ENCODE data around the gene MLXIP. TPM values are rescaled to one million over a fixed set of nuclear protein-coding genes. Genes with fewer than 3 reads are reported as not detected.

The MLXIP gene
- total and polyA plus RNA-seq, 2 of the 13 experiments (the other 11 are each of a cell fraction or from before 2014, with no cell fraction given) = 5.3 to 6.7 TPM

DNA sequence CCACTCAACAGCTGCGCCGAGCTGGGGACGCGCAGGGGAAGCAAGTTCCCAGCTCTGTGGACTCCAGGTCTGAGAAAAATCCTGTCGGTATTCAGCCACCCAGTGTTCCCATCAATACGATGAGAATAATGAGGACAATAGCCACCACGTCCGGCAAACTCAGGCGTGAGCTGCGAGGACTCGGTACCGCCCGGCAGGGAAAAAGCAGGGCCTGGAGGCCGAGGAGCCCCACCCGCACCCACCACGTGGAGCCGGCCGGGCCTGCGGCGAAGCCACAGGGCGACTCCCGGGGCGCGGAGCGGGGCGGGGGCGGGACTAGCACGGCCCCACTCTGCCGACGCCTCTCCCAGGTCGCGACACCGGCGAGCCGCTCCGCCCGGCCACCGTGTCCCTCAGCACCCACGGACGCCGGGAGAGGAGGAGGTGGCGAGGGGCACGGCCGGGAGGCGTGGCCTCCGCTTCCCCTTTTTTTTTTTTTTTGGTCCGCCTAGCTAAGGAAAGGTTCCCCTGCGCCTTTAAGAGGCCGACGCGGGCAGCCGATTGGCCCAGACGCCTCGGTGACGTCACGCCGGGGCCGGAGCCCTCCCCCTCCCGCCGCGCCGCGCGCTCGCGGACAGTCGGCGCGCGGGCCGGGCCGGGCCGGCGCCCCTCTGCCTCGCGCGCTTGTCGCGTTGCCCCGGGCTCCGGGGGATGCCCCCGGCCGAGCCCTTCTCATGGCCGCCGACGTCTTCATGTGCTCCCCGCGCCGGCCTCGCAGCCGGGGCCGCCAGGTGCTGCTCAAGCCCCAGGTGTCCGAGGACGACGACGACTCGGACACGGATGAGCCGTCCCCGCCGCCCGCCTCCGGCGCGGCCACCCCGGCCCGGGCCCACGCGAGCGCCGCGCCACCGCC, at the start of gene MLXIP (continued):
- TF ChIP-seq, protein P1, sequence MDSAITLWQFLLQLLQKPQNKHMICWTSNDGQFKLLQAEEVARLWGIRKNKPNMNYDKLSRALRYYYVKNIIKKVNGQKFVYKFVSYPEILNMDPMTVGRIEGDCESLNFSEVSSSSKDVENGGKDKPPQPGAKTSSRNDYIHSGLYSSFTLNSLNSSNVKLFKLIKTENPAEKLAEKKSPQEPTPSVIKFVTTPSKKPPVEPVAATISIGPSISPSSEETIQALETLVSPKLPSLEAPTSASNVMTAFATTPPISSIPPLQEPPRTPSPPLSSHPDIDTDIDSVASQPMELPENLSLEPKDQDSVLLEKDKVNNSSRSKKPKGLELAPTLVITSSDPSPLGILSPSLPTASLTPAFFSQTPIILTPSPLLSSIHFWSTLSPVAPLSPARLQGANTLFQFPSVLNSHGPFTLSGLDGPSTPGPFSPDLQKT (CRISPR knock-in tag; IDR thresholded peaks at IDR 0.05; ENCODE audit: borderline replicate concordance) = no peak
- TF ChIP-seq, protein P2, sequence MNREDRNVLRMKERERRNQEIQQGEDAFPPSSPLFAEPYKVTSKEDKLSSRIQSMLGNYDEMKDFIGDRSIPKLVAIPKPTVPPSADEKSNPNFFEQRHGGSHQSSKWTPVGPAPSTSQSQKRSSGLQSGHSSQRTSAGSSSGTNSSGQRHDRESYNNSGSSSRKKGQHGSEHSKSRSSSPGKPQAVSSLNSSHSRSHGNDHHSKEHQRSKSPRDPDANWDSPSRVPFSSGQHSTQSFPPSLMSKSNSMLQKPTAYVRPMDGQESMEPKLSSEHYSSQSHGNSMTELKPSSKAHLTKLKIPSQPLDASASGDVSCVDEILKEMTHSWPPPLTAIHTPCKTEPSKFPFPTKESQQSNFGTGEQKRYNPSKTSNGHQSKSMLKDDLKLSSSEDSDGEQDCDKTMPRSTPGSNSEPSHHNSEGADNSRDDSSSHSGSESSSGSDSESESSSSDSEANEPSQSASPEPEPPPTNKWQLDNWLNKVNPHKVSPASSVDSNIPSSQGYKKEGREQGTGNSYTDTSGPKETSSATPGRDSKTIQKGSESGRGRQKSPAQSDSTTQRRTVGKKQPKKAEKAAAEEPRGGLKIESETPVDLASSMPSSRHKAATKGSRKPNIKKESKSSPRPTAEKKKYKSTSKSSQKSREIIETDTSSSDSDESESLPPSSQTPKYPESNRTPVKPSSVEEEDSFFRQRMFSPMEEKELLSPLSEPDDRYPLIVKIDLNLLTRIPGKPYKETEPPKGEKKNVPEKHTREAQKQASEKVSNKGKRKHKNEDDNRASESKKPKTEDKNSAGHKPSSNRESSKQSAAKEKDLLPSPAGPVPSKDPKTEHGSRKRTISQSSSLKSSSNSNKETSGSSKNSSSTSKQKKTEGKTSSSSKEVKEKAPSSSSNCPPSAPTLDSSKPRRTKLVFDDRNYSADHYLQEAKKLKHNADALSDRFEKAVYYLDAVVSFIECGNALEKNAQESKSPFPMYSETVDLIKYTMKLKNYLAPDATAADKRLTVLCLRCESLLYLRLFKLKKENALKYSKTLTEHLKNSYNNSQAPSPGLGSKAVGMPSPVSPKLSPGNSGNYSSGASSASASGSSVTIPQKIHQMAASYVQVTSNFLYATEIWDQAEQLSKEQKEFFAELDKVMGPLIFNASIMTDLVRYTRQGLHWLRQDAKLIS (CRISPR knock-in tag; IDR thresholded peaks at IDR 0.05) = no peak
- peak; percentile 53 for TF ChIP-seq ZNF792 (CRISPR knock-in tag; IDR thresholded peaks at IDR 0.05)
- no peak for TF ChIP-seq TCF12 (IDR thresholded peaks at IDR 0.05)
- TF ChIP-seq TCF12 (CRISPR knock-in tag; IDR thresholded peaks at IDR 0.05) = 0 out of 2 replicates have a peak, but pooled peaks have one; percentile 32
- peak; percentile 21; the same call in 1 of the 2 replicates for TF ChIP-seq ZNF431 (CRISPR knock-in tag; IDR thresholded peaks at IDR 0.05; ENCODE audit: borderline replicate concordance, low read depth)
- TF ChIP-seq, protein P3, sequence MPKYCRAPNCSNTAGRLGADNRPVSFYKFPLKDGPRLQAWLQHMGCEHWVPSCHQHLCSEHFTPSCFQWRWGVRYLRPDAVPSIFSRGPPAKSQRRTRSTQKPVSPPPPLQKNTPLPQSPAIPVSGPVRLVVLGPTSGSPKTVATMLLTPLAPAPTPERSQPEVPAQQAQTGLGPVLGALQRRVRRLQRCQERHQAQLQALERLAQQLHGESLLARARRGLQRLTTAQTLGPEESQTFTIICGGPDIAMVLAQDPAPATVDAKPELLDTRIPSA (CRISPR knock-in tag; IDR thresholded peaks at IDR 0.05; ENCODE audit: borderline replicate concordance) = peak; percentile 86; the same call in 1 of the 2 replicates
- TF ChIP-seq ZFP1 (CRISPR knock-in tag; IDR thresholded peaks at IDR 0.05) = no peak
- TF ChIP-seq CEBPB (IDR thresholded peaks at IDR 0.05; ENCODE audit: borderline replicate concordance, low read depth, low read length) = no peak
- TF ChIP-seq IKZF1 (IDR thresholded peaks at IDR 0.05) = no peak
- no peak for TF ChIP-seq ZNF30 (CRISPR knock-in tag; IDR thresholded peaks at IDR 0.05)
- TF ChIP-seq NFYB (CRISPR knock-in tag; IDR thresholded peaks at IDR 0.05) = peak; percentile 74
- TF ChIP-seq, protein P4, sequence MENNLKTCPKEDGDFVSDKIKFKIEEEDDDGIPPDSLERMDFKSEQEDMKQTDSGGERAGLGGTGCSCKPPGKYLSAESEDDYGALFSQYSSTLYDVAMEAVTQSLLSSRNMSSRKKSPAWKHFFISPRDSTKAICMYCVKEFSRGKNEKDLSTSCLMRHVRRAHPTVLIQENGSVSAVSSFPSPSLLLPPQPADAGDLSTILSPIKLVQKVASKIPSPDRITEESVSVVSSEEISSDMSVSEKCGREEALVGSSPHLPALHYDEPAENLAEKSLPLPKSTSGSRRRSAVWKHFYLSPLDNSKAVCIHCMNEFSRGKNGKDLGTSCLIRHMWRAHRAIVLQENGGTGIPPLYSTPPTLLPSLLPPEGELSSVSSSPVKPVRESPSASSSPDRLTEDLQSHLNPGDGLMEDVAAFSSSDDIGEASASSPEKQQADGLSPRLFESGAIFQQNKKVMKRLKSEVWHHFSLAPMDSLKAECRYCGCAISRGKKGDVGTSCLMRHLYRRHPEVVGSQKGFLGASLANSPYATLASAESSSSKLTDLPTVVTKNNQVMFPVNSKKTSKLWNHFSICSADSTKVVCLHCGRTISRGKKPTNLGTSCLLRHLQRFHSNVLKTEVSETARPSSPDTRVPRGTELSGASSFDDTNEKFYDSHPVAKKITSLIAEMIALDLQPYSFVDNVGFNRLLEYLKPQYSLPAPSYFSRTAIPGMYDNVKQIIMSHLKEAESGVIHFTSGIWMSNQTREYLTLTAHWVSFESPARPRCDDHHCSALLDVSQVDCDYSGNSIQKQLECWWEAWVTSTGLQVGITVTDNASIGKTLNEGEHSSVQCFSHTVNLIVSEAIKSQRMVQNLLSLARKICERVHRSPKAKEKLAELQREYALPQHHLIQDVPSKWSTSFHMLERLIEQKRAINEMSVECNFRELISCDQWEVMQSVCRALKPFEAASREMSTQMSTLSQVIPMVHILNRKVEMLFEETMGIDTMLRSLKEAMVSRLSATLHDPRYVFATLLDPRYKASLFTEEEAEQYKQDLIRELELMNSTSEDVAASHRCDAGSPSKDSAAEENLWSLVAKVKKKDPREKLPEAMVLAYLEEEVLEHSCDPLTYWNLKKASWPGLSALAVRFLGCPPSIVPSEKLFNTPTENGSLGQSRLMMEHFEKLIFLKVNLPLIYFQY (CRISPR knock-in tag; IDR thresholded peaks at IDR 0.05; ENCODE audit: borderline replicate concordance) = no peak
- TF ChIP-seq HOXA7 (CRISPR knock-in tag; IDR thresholded peaks at IDR 0.05) = no peak
- no peak for TF ChIP-seq TCF7 (IDR thresholded peaks at IDR 0.05; ENCODE audit: low read depth)
- 0 out of 2 replicates have a peak, but pooled peaks have one; percentile 54 for TF ChIP-seq ZNF772 (CRISPR knock-in tag; IDR thresholded peaks at IDR 0.05)
- no peak for TF ChIP-seq RELA (CRISPR knock-in tag; IDR thresholded peaks at IDR 0.05)
- TF ChIP-seq ZNF607 (CRISPR knock-in tag; IDR thresholded peaks at IDR 0.05; ENCODE audit: borderline replicate concordance) = peak; percentile 96
- TF ChIP-seq, protein P5, sequence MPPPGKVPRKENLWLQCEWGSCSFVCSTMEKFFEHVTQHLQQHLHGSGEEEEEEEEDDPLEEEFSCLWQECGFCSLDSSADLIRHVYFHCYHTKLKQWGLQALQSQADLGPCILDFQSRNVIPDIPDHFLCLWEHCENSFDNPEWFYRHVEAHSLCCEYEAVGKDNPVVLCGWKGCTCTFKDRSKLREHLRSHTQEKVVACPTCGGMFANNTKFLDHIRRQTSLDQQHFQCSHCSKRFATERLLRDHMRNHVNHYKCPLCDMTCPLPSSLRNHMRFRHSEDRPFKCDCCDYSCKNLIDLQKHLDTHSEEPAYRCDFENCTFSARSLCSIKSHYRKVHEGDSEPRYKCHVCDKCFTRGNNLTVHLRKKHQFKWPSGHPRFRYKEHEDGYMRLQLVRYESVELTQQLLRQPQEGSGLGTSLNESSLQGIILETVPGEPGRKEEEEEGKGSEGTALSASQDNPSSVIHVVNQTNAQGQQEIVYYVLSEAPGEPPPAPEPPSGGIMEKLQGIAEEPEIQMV (CRISPR knock-in tag; IDR thresholded peaks at IDR 0.05; ENCODE audit: low read depth) = no peak; the same call in 1 of the 2 replicates
